ENCODE measurements around the gene TRIP6.

The TRIP6 gene

DNA sequence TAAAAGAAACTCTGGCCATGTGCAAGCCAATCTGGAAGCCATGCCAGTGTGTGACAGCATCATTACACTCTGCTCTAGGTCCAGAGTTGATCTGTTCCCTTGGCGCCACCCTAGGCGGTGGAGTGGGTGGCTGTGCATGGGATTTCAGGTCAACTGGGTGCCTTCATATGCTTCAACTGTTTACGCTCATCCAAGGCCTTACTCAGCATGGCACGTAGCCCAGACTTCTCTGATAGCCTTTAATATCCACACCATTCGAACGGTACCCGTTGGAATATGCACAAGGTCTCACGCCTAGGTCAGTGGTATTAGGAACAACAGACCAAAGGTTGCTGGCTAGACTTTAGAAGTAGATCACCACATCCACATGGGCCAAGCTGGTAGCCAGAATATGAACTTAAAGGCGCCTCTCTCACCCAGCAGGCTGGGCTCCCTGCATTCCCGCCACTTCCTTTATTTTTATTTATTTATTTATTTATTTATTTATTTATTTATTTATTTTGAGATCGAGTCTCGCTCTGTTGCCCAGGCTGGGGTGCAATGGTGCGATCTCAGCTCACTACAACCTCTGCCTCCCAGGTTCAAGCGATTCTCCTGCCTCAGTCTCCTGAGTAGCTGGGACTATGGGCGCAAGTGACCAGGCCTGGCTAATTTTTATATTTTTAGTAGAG is 47.2 kb downstream of the TRIP6 start (continued):
- TF ChIP-seq, protein P1, sequence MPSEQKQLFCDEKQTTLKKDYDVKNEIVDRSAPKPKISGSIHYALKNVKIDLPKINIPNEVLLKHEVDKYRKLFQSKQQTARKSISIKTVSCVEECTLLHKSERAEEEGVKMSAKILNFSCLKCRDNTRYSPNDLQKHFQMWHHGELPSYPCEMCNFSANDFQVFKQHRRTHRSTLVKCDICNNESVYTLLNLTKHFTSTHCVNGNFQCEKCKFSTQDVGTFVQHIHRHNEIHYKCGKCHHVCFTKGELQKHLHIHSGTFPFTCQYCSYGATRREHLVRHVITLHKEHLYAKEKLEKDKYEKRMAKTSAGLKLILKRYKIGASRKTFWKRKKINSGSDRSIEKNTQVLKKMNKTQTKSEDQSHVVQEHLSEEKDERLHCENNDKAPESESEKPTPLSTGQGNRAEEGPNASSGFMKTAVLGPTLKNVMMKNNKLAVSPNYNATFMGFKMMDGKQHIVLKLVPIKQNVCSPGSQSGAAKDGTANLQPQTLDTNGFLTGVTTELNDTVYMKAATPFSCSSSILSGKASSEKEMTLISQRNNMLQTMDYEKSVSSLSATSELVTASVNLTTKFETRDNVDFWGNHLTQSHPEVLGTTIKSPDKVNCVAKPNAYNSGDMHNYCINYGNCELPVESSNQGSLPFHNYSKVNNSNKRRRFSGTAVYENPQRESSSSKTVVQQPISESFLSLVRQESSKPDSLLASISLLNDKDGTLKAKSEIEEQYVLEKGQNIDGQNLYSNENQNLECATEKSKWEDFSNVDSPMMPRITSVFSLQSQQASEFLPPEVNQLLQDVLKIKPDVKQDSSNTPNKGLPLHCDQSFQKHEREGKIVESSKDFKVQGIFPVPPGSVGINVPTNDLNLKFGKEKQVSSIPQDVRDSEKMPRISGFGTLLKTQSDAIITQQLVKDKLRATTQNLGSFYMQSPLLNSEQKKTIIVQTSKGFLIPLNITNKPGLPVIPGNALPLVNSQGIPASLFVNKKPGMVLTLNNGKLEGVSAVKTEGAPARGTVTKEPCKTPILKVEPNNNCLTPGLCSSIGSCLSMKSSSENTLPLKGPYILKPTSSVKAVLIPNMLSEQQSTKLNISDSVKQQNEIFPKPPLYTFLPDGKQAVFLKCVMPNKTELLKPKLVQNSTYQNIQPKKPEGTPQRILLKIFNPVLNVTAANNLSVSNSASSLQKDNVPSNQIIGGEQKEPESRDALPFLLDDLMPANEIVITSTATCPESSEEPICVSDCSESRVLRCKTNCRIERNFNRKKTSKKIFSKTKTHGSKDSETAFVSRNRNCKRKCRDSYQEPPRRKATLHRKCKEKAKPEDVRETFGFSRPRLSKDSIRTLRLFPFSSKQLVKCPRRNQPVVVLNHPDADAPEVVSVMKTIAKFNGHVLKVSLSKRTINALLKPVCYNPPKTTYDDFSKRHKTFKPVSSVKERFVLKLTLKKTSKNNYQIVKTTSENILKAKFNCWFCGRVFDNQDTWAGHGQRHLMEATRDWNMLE (tag by site-specific recombination; conservative IDR thresholded peaks at IDR 0.05; ENCODE audit: low read depth) = peak; percentile 87
- no peak for TF ChIP-seq ZNF221 (tag by site-specific recombination; IDR thresholded peaks at IDR 0.05; ENCODE audit: borderline replicate concordance)
- TF ChIP-seq, protein P2, sequence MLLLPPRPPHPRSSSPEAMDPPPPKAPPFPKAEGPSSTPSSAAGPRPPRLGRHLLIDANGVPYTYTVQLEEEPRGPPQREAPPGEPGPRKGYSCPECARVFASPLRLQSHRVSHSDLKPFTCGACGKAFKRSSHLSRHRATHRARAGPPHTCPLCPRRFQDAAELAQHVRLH (tag by site-specific recombination; IDR thresholded peaks at IDR 0.05) = no peak
- no peak for TF ChIP-seq RBAK (tag by site-specific recombination; IDR thresholded peaks at IDR 0.05)
- no peak for TF ChIP-seq OVOL3 (tag by site-specific recombination; IDR thresholded peaks at IDR 0.05)
- TF ChIP-seq WT1 (tag by site-specific recombination; IDR thresholded peaks at IDR 0.05) = no peak
- TF ChIP-seq ZNF10 (tag by site-specific recombination; IDR thresholded peaks at IDR 0.05) = no peak
- TF ChIP-seq, protein P3, sequence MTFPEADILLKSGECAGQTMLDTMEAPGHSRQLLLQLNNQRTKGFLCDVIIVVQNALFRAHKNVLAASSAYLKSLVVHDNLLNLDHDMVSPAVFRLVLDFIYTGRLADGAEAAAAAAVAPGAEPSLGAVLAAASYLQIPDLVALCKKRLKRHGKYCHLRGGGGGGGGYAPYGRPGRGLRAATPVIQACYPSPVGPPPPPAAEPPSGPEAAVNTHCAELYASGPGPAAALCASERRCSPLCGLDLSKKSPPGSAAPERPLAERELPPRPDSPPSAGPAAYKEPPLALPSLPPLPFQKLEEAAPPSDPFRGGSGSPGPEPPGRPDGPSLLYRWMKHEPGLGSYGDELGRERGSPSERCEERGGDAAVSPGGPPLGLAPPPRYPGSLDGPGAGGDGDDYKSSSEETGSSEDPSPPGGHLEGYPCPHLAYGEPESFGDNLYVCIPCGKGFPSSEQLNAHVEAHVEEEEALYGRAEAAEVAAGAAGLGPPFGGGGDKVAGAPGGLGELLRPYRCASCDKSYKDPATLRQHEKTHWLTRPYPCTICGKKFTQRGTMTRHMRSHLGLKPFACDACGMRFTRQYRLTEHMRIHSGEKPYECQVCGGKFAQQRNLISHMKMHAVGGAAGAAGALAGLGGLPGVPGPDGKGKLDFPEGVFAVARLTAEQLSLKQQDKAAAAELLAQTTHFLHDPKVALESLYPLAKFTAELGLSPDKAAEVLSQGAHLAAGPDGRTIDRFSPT (tag by site-specific recombination; IDR thresholded peaks at IDR 0.05) = no peak
- TF ChIP-seq ZNF114 (tag by site-specific recombination; IDR thresholded peaks at IDR 0.05) = no peak
- TF ChIP-seq ZNF629 (tag by site-specific recombination; IDR thresholded peaks at IDR 0.05) = peak; percentile 25; the same call in 1 of the 2 replicates
- TF ChIP-seq, protein P4, sequence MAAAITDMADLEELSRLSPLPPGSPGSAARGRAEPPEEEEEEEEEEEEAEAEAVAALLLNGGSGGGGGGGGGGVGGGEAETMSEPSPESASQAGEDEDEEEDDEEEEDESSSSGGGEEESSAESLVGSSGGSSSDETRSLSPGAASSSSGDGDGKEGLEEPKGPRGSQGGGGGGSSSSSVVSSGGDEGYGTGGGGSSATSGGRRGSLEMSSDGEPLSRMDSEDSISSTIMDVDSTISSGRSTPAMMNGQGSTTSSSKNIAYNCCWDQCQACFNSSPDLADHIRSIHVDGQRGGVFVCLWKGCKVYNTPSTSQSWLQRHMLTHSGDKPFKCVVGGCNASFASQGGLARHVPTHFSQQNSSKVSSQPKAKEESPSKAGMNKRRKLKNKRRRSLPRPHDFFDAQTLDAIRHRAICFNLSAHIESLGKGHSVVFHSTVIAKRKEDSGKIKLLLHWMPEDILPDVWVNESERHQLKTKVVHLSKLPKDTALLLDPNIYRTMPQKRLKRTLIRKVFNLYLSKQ (tag by site-specific recombination; IDR thresholded peaks at IDR 0.05; ENCODE audit: borderline replicate concordance) = no peak
- TF ChIP-seq, protein P5, sequence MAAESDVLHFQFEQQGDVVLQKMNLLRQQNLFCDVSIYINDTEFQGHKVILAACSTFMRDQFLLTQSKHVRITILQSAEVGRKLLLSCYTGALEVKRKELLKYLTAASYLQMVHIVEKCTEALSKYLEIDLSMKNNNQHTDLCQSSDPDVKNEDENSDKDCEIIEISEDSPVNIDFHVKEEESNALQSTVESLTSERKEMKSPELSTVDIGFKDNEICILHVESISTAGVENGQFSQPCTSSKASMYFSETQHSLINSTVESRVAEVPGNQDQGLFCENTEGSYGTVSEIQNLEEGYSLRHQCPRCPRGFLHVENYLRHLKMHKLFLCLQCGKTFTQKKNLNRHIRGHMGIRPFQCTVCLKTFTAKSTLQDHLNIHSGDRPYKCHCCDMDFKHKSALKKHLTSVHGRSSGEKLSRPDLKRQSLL (tag by site-specific recombination; IDR thresholded peaks at IDR 0.05) = no peak
- no peak for TF ChIP-seq ZNF473 (tag by site-specific recombination; IDR thresholded peaks at IDR 0.05)
- TF ChIP-seq GFI1B (tag by site-specific recombination; IDR thresholded peaks at IDR 0.05) = no peak
- no peak for TF ChIP-seq HOXD13 (CRISPR knock-in tag; IDR thresholded peaks at IDR 0.05; ENCODE audit: borderline replicate concordance)
- TF ChIP-seq, protein P6, sequence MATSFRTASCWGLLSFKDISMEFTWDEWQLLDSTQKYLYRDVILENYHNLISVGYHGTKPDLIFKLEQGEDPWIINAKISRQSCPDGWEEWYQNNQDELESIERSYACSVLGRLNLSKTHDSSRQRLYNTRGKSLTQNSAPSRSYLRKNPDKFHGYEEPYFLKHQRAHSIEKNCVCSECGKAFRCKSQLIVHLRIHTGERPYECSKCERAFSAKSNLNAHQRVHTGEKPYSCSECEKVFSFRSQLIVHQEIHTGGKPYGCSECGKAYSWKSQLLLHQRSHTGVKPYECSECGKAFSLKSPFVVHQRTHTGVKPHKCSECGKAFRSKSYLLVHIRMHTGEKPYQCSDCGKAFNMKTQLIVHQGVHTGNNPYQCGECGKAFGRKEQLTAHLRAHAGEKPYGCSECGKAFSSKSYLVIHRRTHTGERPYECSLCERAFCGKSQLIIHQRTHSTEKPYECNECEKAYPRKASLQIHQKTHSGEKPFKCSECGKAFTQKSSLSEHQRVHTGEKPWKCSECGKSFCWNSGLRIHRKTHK (tag by site-specific recombination; IDR thresholded peaks at IDR 0.05) = no peak
- no peak for TF ChIP-seq ZNF121 (tag by site-specific recombination; IDR thresholded peaks at IDR 0.05)
- no peak for TF ChIP-seq ZNF658 (tag by site-specific recombination; IDR thresholded peaks at IDR 0.05)
- TF ChIP-seq EGR2 (tag by site-specific recombination; IDR thresholded peaks at IDR 0.05; ENCODE audit: low read depth) = no peak
- TF ChIP-seq ZNF354C (tag by site-specific recombination; IDR thresholded peaks at IDR 0.05; ENCODE audit: borderline replicate concordance, low read depth) = no peak
- TF ChIP-seq, protein P7, sequence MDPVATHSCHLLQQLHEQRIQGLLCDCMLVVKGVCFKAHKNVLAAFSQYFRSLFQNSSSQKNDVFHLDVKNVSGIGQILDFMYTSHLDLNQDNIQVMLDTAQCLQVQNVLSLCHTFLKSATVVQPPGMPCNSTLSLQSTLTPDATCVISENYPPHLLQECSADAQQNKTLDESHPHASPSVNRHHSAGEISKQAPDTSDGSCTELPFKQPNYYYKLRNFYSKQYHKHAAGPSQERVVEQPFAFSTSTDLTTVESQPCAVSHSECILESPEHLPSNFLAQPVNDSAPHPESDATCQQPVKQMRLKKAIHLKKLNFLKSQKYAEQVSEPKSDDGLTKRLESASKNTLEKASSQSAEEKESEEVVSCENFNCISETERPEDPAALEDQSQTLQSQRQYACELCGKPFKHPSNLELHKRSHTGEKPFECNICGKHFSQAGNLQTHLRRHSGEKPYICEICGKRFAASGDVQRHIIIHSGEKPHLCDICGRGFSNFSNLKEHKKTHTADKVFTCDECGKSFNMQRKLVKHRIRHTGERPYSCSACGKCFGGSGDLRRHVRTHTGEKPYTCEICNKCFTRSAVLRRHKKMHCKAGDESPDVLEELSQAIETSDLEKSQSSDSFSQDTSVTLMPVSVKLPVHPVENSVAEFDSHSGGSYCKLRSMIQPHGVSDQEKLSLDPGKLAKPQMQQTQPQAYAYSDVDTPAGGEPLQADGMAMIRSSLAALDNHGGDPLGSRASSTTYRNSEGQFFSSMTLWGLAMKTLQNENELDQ (tag by site-specific recombination; IDR thresholded peaks at IDR 0.05; ENCODE audit: low read depth) = no peak
- TF ChIP-seq KLF7 (tag by site-specific recombination; IDR thresholded peaks at IDR 0.05; ENCODE audit: borderline replicate concordance) = no peak
- 0 out of 2 replicates have a peak, but pooled peaks have one; percentile 78 for TF ChIP-seq ZNF560 (tag by site-specific recombination; IDR thresholded peaks at IDR 0.05; ENCODE audit: borderline replicate concordance)
- TF ChIP-seq FEZF1 (tag by site-specific recombination; IDR thresholded peaks at IDR 0.05) = no peak
- TF ChIP-seq ZNF37A (tag by site-specific recombination; IDR thresholded peaks at IDR 0.05) = no peak
- TF ChIP-seq ZBTB20 (tag by site-specific recombination; IDR thresholded peaks at IDR 0.05) = no peak
